ENCODE measurements around the gene PSMB5.

PSMB5 gene

GRCh38 chr14:23058654-23059504 lies 24.2 kb upstream of the PSMB5 start:
- no peak for DNase-seq

GRCh38 chr14:23057757-23058653 lies 23.3 kb upstream of the PSMB5 start:
- DNase-seq, result peak; percentile 86

- peak; percentile 72 for DNase-seq
These were observed 22.5 kb upstream of the PSMB5 start, which contains the start of gene CDH24 for GRCh38 chr14:23056956-23057756. Gene CDH24, minus strand, starts transcription at chr14:23057520. Its CDS starts 1,787 bp downstream, at chr14:23055733.

- peak; percentile 71 for DNase-seq
These were observed 21.6 kb upstream of the PSMB5 start for GRCh38 chr14:23056145-23056955.

GRCh38 chr14:23055621-23056144 lies 21.0 kb upstream of the PSMB5 start:
- DNase-seq, result no peak

GRCh38 chr14:23055147-23055550 lies 20.4 kb upstream of the PSMB5 start:
- DNase-seq, result no peak

- peak; percentile 40 for DNase-seq
These were observed 19.5 kb upstream of the PSMB5 start for GRCh38 chr14:23054000-23054811.

- no peak for DNase-seq
These were observed 18.7 kb upstream of the PSMB5 start for GRCh38 chr14:23053426-23053825.

- no peak for DNase-seq
These were observed 18.0 kb upstream of the PSMB5 start for GRCh38 chr14:23052671-23053070.

GRCh38 chr14:23052182-23052623 lies 17.5 kb upstream of the PSMB5 start:
- no peak for DNase-seq

- DNase-seq, result no peak
These were observed 16.7 kb upstream of the PSMB5 start for GRCh38 chr14:23051141-23052057.

GRCh38 chr14:23049011-23049410 lies 14.3 kb upstream of the PSMB5 start:
- DNase-seq, result no peak

GRCh38 chr14:23047751-23048693 lies 13.3 kb upstream of the PSMB5 start:
- DNase-seq, result no peak

GRCh38 chr14:23047034-23047634 lies 12.4 kb upstream of the PSMB5 start:
- DNase-seq, result no peak

- DNase-seq, result no peak
These were observed 11.0 kb upstream of the PSMB5 start for GRCh38 chr14:23045419-23046357.

- DNase-seq, result no peak
These were observed 10.1 kb upstream of the PSMB5 start for GRCh38 chr14:23044840-23045239.

- no peak for DNase-seq
These were observed 9.1 kb upstream of the PSMB5 start for GRCh38 chr14:23043754-23044153.

Measured in activated naive CD4-positive, alpha-beta T cell treated with anti-CD3 and anti-CD28 coated beads, Interleukin-2, amount 50 U/mL, for 16 hours (primary cell).